ENCODE data around the gene IRAG1. TPM values are rescaled to one million over a fixed set of nuclear protein-coding genes. Genes with fewer than 3 reads are reported as not detected.

Gene IRAG1
- polyA plus RNA-seq, 1 donor from 2014 or later, result 0.14 TPM

DNA sequence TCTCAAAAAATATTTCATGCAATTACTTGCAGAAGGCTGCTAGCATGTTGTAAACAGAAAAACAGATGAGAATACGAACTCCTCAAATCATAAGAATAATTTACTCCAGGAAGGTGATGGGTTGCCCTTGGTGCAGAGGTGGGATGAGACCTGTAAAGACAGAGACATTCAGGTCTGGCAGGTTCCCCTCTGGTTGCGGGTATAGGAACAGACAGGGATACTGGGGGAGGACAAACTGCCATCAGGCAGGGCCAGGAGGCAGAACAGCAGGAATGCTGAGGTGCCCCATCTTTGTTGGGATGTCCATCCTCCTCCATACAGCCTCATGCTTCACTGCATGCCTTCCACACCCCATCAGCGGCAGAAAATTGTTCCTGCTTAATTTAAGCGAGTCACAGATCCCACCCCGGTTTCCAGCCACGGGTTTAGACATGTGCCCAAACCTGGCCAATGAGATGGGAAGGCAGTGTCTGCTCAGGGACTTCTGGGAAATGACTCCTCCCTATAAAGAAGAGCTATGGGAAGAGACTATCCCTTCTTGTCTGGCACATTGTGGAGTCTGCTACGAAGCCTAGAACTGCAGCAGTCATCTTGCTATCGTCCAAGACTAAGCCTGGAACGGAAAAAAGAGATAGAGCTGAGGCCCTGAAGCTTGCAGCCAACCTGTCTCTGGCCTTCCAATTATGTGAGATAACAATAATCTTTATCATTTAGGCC lies 23.1 kb upstream of the IRAG1 start:
- Histone ChIP-seq H3K4me2 (ENCODE audit: low read length) (no peak overlapping the region), H3K79me2 (replicated peaks; ENCODE audit: insufficient read depth, low read length) (no peaks in the 10 kb centered on the region), H3K36me3 (ENCODE audit: insufficient read depth, low read length) (no peaks in the 10 kb centered on the region), H3K27me3 (ENCODE audit: insufficient read depth, low read depth, low read length) (no peaks in the 10 kb centered on the region), H3K9me3 (ENCODE audit: low read length) (no peaks in the 10 kb centered on the region), H4K20me1 (ENCODE audit: insufficient read depth) (no peaks in the 10 kb centered on the region), H3K27ac (ENCODE audit: low read length) (no peak overlapping the region), H3F3A (ENCODE audit: insufficient read depth, low read length, poor library complexity, severe bottlenecking) (no peaks in the 10 kb centered on the region), H2AFZ (ENCODE audit: low read depth, low read length) (no peak overlapping the region), H3K4me3 (ENCODE audit: low read length) (no peak overlapping the region), H3K9ac (ENCODE audit: low read length) (no peak overlapping the region), H3K9me2 (ENCODE audit: insufficient read depth, low read length) (no peaks in the 10 kb centered on the region)
- TF ChIP-seq MXI1 (conservative IDR thresholded peaks at IDR 0.05; ENCODE audit: poor library complexity, severe bottlenecking) (no peak), POLR2AphosphoS5 (IDR thresholded peaks at IDR 0.05) (no peak), EP300 (conservative IDR thresholded peaks at IDR 0.05; ENCODE audit: poor library complexity, severe bottlenecking) (no peak), EZH2 (IDR thresholded peaks at IDR 0.05; ENCODE audit: borderline replicate concordance, insufficient read depth, low read length, poor library complexity, severe bottlenecking) (no peak), RAD21 (conservative IDR thresholded peaks at IDR 0.05) (no peak), SMC3 (conservative IDR thresholded peaks at IDR 0.05; ENCODE audit: poor library complexity) (no peak), TAF1 (IDR thresholded peaks at IDR 0.05; ENCODE audit: low read depth) (no peak)
- TF ChIP-seq, protein P1, sequence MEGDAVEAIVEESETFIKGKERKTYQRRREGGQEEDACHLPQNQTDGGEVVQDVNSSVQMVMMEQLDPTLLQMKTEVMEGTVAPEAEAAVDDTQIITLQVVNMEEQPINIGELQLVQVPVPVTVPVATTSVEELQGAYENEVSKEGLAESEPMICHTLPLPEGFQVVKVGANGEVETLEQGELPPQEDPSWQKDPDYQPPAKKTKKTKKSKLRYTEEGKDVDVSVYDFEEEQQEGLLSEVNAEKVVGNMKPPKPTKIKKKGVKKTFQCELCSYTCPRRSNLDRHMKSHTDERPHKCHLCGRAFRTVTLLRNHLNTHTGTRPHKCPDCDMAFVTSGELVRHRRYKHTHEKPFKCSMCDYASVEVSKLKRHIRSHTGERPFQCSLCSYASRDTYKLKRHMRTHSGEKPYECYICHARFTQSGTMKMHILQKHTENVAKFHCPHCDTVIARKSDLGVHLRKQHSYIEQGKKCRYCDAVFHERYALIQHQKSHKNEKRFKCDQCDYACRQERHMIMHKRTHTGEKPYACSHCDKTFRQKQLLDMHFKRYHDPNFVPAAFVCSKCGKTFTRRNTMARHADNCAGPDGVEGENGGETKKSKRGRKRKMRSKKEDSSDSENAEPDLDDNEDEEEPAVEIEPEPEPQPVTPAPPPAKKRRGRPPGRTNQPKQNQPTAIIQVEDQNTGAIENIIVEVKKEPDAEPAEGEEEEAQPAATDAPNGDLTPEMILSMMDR (IDR thresholded peaks at IDR 0.05; ENCODE audit: poor library complexity, severe bottlenecking), result no peak
- TF ChIP-seq, protein P2, sequence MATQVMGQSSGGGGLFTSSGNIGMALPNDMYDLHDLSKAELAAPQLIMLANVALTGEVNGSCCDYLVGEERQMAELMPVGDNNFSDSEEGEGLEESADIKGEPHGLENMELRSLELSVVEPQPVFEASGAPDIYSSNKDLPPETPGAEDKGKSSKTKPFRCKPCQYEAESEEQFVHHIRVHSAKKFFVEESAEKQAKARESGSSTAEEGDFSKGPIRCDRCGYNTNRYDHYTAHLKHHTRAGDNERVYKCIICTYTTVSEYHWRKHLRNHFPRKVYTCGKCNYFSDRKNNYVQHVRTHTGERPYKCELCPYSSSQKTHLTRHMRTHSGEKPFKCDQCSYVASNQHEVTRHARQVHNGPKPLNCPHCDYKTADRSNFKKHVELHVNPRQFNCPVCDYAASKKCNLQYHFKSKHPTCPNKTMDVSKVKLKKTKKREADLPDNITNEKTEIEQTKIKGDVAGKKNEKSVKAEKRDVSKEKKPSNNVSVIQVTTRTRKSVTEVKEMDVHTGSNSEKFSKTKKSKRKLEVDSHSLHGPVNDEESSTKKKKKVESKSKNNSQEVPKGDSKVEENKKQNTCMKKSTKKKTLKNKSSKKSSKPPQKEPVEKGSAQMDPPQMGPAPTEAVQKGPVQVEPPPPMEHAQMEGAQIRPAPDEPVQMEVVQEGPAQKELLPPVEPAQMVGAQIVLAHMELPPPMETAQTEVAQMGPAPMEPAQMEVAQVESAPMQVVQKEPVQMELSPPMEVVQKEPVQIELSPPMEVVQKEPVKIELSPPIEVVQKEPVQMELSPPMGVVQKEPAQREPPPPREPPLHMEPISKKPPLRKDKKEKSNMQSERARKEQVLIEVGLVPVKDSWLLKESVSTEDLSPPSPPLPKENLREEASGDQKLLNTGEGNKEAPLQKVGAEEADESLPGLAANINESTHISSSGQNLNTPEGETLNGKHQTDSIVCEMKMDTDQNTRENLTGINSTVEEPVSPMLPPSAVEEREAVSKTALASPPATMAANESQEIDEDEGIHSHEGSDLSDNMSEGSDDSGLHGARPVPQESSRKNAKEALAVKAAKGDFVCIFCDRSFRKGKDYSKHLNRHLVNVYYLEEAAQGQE (IDR thresholded peaks at IDR 0.05; ENCODE audit: borderline replicate concordance), result no peak

DNA sequence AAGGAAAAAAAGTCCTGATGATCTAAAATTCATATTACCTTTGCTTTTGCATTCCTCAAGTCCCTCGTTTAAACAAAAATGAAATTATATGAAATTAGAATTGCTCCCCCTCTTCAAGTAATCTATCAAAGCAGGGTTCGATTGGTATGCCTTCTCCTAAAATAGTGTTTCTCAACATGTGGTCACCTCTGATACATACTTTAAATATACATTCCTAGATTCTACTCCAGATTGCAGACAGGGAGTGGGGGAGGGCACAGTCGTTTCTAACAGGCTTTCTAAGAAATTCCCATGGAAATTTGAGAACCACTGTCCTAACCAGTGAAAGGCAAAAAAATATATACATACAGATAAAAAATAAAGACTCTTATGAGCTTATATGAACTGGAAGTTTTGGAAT lies 22.6 kb upstream of the IRAG1 start:
- Histone ChIP-seq H3K79me2 (replicated peaks; ENCODE audit: insufficient read depth, low read length) (no peaks in the 10 kb centered on the region), H3K36me3 (ENCODE audit: insufficient read depth, low read length) (no peaks in the 10 kb centered on the region), H3K9me3 (ENCODE audit: low read length) (no peaks in the 10 kb centered on the region), H3K27ac (ENCODE audit: low read length) (no peak overlapping the region), H4K20me1 (ENCODE audit: insufficient read depth) (no peaks in the 10 kb centered on the region), H2AFZ (ENCODE audit: low read depth, low read length) (no peak overlapping the region), H3K9ac (ENCODE audit: low read length) (no peak overlapping the region), H3K27me3 (ENCODE audit: insufficient read depth, low read depth, low read length) (no peaks in the 10 kb centered on the region), H3K4me3 (ENCODE audit: low read length) (no peak overlapping the region), H3F3A (ENCODE audit: insufficient read depth, low read length, poor library complexity, severe bottlenecking) (no peaks in the 10 kb centered on the region), H3K9me2 (ENCODE audit: insufficient read depth, low read length) (no peaks in the 10 kb centered on the region), H3K4me2 (ENCODE audit: low read length) (no peak overlapping the region)
- TF ChIP-seq TAF1 (IDR thresholded peaks at IDR 0.05; ENCODE audit: low read depth) (no peak), SMC3 (conservative IDR thresholded peaks at IDR 0.05; ENCODE audit: poor library complexity) (no peak), EP300 (conservative IDR thresholded peaks at IDR 0.05; ENCODE audit: poor library complexity, severe bottlenecking) (no peak), EZH2 (IDR thresholded peaks at IDR 0.05; ENCODE audit: borderline replicate concordance, insufficient read depth, low read length, poor library complexity, severe bottlenecking) (no peak), MXI1 (conservative IDR thresholded peaks at IDR 0.05; ENCODE audit: poor library complexity, severe bottlenecking) (no peak), RAD21 (conservative IDR thresholded peaks at IDR 0.05) (no peak)
- TF ChIP-seq, protein P2 (IDR thresholded peaks at IDR 0.05; ENCODE audit: borderline replicate concordance), result no peak
- TF ChIP-seq, protein P1 (IDR thresholded peaks at IDR 0.05; ENCODE audit: poor library complexity, severe bottlenecking), result no peak

All from neural cell (in vitro differentiated cells).